K562 (cell line): ENCODE measurements around the gene RBM28. TPM values are rescaled to one million over a fixed set of nuclear protein-coding genes. Genes with fewer than 3 reads are reported as not detected.

ENCODE experiments used
- BCL6 ChIP-seq: fragments of 250-450 bp; sonication (Bioruptor Pico); IDR thresholded peaks from 2 replicates; pipeline ENCODE4 v1.4.0; 2020
- CREBBP ChIP-seq: IDR thresholded peaks from one replicate; pipeline ENCODE4 v1.6.1; 2012; ENCODE audit warnings: low read depth, mild to moderate bottlenecking, control low read depth, inconsistent platforms, low read length
- FOXA3 ChIP-seq, 2 experiments: fragments of 450-650 bp in 1 of 2; sonication (generic) in 1 of 2; formaldehyde crosslinking; IDR thresholded peaks in 1 of 2; conservative IDR thresholded peaks in 1 of 2; 2 replicates each; pipeline versions ENCODE4 v1.4.0 to v1.8.0; 2020 to 2022; ENCODE audit warnings: mild to moderate bottlenecking in 2 of 2, missing genetic modification reagents in 1 of 2
- MYNN ChIP-seq, 2 experiments: sonication (generic); formaldehyde crosslinking in 1 of 2; IDR thresholded peaks; 2 replicates each; pipeline versions ENCODE4 v1.5.0 to v1.6.1; 2016 to 2020; ENCODE audit warnings: antibody characterized with exemption in 1 of 2, missing genetic modification reagents in 1 of 2
- NRF1 ChIP-seq, 2 experiments: fragments of 450-650 bp; IDR thresholded peaks in 1 of 2; conservative IDR thresholded peaks in 1 of 2; 2 replicates each; pipeline ENCODE4 v1.6.1; 2014; ENCODE audit warnings: mild to moderate bottlenecking in 2 of 2
- SUPT5H ChIP-seq: fragments of 450-650 bp; IDR thresholded peaks from 2 replicates; pipeline ENCODE4 v1.6.1; 2016
- TSC22D4 ChIP-seq: fragments of 450-650 bp; IDR thresholded peaks from 2 replicates; pipeline ENCODE4 v1.6.1; 2016; ENCODE audit warnings: missing genetic modification characterization, missing biosample characterization, control low read depth
- YY1 ChIP-seq, 3 experiments: IDR thresholded peaks; 2 replicates each; pipeline ENCODE4 v1.6.1; 2011; ENCODE audit warnings: low read length in 2 of 3, mild to moderate bottlenecking in 2 of 3, moderate library complexity in 2 of 3, borderline replicate concordance in 1 of 3, control low read depth in 1 of 3, low read depth in 1 of 3; ENCODE audit not compliant: insufficient read depth in 3 of 3, insufficient replicate concordance in 2 of 3, control insufficient read depth in 1 of 3, insufficient read length in 1 of 3; ENCODE audit errors: extremely low read depth in 1 of 3
- polyA plus RNA-seq, 8 experiments: library from polyadenylated mRNA; depleted of rRNA in 4 of 8; stranded (reverse) in 5 of 8; unstranded in 3 of 8; fragments of >200 nt; fragmentation: Nextera tagmentation in 2 of 8; fragmentation: Illumina TruSeq in 1 of 8; extraction: Ambion mirVana in 2 of 8; extraction: Trizol in 1 of 8; gene quantifications; 2 replicates each; pipeline versions ENCODE4 v1.2.1 to v1.2.3, GENCODE V29; 2011 to 2014; ENCODE audit warnings: inconsistent platforms in 1 of 8, missing spikeins in 1 of 8
- total RNA-seq, 7 experiments: library from RNA; depleted of rRNA in 6 of 7; stranded (reverse); fragments of >200 nt in 6 of 7; fragmentation: Illumina TruSeq in 2 of 7; extraction: Trizol in 2 of 7; gene quantifications; 2 replicates each; pipeline versions ENCODE4 v1.2.1 to v1.2.3, GENCODE V29; 2011 to 2021; ENCODE audit warnings: low replicate concordance in 1 of 7
- TF ChIP-seq, protein P1 (sequence below): fragments of 450-650 bp; IDR thresholded peaks from 2 replicates; pipeline ENCODE4 v1.6.1; 2017; ENCODE audit warnings: mild to moderate bottlenecking, moderate library complexity
- TF ChIP-seq, protein P2 (sequence below): sonication (generic); formaldehyde crosslinking; IDR thresholded peaks from 2 replicates; pipeline ENCODE4 v1.8.1; 2023; ENCODE audit warnings: mild to moderate bottlenecking, missing genetic modification reagents
- TF ChIP-seq, protein P3 (sequence below): fragments of 250-450 bp; sonication (Bioruptor Pico); IDR thresholded peaks from 2 replicates; pipeline ENCODE4 v1.4.0; 2020
- TF ChIP-seq, protein P4 (sequence below), 2 experiments: IDR thresholded peaks in 1 of 2; conservative IDR thresholded peaks in 1 of 2; 2 replicates each; pipeline ENCODE4 v1.6.1; 2016; ENCODE audit warnings: low read depth in 2 of 2, mild to moderate bottlenecking in 1 of 2, missing compliant biosample characterization in 1 of 2, missing genetic modification characterization in 1 of 2, moderate library complexity in 1 of 2

The RBM28 gene
- total and polyA plus RNA-seq, 9 of the 15 experiments (the other 6 are each of a cell fraction or from before 2014, with no cell fraction given), result 65.8 to 213 (median 138) TPM

DNA sequence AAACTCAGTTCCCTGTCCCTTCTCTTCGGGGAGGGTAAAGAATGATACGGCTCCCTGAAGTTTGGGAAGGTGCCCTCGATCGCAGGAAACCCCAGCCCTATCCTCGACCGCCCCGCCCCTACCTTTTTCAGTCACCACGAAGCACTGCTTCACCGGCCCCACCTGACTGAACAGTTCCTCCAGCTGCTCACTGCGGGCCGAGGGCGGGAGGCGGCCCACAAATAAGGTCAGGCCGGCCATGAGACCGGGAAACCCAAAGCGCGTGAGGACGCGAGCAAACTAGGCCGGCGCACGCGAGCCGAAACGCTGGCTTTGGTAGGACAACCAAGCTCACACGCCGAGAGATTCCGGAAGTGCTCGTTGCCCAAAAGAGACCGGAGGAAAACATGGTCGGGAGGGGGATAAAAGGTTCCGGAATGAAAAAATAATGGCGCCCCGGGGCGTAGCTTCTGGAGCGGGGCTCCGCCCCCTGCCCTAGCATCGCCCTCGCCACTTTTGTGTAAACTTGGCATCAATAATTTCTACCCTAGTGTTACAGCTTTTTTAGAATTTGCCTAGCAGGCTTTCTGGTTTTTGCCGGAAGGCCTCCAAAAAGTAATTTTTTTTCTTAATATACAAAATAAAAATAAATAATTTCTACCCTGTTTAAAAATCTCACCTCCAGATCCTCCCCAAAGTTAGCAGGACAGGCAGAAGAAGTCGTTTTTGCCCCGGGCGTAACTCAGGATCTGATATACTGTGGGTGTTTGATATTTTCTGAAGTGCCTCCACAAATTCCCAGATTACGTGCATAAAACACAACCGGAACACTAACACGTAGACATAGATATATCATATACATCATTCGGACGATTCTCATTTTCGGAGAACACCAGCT, at the start of gene RBM28 (continued):
- TF ChIP-seq CREBBP (no peak), FOXA3 (CRISPR knock-in tag; conservative IDR thresholded peaks at IDR 0.05 in 1 of 2, IDR thresholded peaks at IDR 0.05 in 1 of 2) (peak in 1 of 2 experiments; percentile 85; a peak in 2 of 4 replicates), TSC22D4 (tag) (no peak), BCL6 (CRISPR knock-in tag) (peak; percentile 64; the same call in 1 of the 2 replicates), NRF1 (conservative IDR thresholded peaks at IDR 0.05 in 1 of 2, IDR thresholded peaks at IDR 0.05 in 1 of 2) (peak; percentile 80 to 84), MYNN (IDR thresholded peaks at IDR 0.05) (peak; percentile 80; the same call in 1 of the 2 replicates), MYNN (CRISPR knock-in tag; IDR thresholded peaks at IDR 0.05) (no peak), YY1 (IDR thresholded peaks at IDR 0.05; ENCODE audit: borderline replicate concordance in 1 of 3, control insufficient read depth in 1 of 3, extremely low read depth in 1 of 3, insufficient read depth in 3 of 3, insufficient read length in 1 of 3, insufficient replicate concordance in 2 of 3, low read depth in 1 of 3, low read length in 2 of 3) (peak; percentile 81 to 99 (median 98)), SUPT5H (peak; percentile 99)
- TF ChIP-seq, protein P1, sequence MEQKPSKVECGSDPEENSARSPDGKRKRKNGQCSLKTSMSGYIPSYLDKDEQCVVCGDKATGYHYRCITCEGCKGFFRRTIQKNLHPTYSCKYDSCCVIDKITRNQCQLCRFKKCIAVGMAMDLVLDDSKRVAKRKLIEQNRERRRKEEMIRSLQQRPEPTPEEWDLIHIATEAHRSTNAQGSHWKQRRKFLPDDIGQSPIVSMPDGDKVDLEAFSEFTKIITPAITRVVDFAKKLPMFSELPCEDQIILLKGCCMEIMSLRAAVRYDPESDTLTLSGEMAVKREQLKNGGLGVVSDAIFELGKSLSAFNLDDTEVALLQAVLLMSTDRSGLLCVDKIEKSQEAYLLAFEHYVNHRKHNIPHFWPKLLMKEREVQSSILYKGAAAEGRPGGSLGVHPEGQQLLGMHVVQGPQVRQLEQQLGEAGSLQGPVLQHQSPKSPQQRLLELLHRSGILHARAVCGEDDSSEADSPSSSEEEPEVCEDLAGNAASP, result no peak
- TF ChIP-seq, protein P2, sequence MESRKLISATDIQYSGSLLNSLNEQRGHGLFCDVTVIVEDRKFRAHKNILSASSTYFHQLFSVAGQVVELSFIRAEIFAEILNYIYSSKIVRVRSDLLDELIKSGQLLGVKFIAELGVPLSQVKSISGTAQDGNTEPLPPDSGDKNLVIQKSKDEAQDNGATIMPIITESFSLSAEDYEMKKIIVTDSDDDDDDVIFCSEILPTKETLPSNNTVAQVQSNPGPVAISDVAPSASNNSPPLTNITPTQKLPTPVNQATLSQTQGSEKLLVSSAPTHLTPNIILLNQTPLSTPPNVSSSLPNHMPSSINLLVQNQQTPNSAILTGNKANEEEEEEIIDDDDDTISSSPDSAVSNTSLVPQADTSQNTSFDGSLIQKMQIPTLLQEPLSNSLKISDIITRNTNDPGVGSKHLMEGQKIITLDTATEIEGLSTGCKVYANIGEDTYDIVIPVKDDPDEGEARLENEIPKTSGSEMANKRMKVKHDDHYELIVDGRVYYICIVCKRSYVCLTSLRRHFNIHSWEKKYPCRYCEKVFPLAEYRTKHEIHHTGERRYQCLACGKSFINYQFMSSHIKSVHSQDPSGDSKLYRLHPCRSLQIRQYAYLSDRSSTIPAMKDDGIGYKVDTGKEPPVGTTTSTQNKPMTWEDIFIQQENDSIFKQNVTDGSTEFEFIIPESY (CRISPR knock-in tag), result peak; percentile 69; the same call in 1 of the 2 replicates
- TF ChIP-seq, protein P3, sequence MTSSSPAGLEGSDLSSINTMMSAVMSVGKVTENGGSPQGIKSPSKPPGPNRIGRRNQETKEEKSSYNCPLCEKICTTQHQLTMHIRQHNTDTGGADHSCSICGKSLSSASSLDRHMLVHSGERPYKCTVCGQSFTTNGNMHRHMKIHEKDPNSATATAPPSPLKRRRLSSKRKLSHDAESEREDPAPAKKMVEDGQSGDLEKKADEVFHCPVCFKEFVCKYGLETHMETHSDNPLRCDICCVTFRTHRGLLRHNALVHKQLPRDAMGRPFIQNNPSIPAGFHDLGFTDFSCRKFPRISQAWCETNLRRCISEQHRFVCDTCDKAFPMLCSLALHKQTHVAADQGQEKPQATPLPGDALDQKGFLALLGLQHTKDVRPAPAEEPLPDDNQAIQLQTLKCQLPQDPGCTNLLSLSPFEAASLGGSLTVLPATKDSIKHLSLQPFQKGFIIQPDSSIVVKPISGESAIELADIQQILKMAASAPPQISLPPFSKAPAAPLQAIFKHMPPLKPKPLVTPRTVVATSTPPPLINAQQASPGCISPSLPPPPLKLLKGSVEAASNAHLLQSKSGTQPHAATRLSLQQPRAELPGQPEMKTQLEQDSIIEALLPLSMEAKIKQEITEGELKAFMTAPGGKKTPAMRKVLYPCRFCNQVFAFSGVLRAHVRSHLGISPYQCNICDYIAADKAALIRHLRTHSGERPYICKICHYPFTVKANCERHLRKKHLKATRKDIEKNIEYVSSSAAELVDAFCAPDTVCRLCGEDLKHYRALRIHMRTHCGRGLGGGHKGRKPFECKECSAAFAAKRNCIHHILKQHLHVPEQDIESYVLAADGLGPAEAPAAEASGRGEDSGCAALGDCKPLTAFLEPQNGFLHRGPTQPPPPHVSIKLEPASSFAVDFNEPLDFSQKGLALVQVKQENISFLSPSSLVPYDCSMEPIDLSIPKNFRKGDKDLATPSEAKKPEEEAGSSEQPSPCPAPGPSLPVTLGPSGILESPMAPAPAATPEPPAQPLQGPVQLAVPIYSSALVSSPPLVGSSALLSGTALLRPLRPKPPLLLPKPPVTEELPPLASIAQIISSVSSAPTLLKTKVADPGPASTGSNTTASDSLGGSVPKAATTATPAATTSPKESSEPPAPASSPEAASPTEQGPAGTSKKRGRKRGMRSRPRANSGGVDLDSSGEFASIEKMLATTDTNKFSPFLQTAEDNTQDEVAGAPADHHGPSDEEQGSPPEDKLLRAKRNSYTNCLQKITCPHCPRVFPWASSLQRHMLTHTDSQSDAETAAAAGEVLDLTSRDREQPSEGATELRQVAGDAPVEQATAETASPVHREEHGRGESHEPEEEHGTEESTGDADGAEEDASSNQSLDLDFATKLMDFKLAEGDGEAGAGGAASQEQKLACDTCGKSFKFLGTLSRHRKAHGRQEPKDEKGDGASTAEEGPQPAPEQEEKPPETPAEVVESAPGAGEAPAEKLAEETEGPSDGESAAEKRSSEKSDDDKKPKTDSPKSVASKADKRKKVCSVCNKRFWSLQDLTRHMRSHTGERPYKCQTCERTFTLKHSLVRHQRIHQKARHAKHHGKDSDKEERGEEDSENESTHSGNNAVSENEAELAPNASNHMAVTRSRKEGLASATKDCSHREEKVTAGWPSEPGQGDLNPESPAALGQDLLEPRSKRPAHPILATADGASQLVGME, result peak; percentile 42; the same call in 1 of the 2 replicates
- TF ChIP-seq, protein P4, sequence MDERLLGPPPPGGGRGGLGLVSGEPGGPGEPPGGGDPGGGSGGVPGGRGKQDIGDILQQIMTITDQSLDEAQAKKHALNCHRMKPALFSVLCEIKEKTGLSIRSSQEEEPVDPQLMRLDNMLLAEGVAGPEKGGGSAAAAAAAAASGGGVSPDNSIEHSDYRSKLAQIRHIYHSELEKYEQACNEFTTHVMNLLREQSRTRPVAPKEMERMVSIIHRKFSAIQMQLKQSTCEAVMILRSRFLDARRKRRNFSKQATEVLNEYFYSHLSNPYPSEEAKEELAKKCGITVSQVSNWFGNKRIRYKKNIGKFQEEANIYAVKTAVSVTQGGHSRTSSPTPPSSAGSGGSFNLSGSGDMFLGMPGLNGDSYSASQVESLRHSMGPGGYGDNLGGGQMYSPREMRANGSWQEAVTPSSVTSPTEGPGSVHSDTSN (CRISPR knock-in tag; IDR thresholded peaks at IDR 0.05; ENCODE audit: low read depth), result no peak
- TF ChIP-seq, protein P4 (tag; conservative IDR thresholded peaks at IDR 0.05; ENCODE audit: low read depth), result no peak
